Neuron (in vitro differentiated cells): ENCODE results near the gene ANGEL1.

Experiments used
- H2AFZ ChIP-seq: one replicate; pipeline ENCODE4 v1.6.1; 2013; ENCODE audit warnings: low read depth, mild to moderate bottlenecking, inconsistent platforms, low read length, moderate library complexity
- H3K27me3 ChIP-seq: one replicate; pipeline ENCODE4 v1.6.1; 2013; ENCODE audit warnings: low read length; ENCODE audit not compliant: insufficient read depth
- H3K36me3 ChIP-seq: one replicate; pipeline ENCODE4 v1.6.1; 2013; ENCODE audit warnings: low read length; ENCODE audit not compliant: insufficient read depth
- H3K4me1 ChIP-seq: one replicate; pipeline ENCODE4 v1.6.1; 2013; ENCODE audit warnings: low read length; ENCODE audit not compliant: insufficient read depth
- H3K4me3 ChIP-seq: 2 replicates; pipeline ENCODE4 v1.5.1; 2013; ENCODE audit warnings: mild to moderate bottlenecking, low read length, moderate library complexity
- H3K9me3 ChIP-seq: one replicate; pipeline ENCODE4 v1.6.1; 2013; ENCODE audit warnings: low read length

ANGEL1 gene

DNA sequence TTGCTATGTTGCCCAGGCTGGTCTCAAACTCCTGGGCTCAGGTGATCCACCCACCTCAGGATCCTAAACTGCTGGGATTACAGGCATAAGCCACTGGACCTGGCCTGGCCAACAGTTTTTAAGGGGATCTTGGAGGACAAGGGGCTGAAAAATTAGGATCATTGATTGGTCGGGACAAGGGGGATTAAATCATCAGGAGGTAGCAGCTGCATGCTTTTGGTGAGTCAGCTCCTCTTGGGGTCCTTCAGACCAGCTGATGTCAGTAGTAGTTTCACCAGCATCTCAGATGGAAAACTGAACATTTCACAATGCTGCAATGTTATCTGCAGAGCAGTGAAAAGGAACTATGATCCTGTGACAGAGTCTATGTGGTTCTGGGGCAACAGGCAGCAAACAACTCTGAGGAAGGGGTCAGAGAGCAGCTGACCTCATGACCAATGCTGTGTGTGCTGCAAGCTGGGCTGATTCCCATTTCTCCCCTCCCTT lies 19.9 kb upstream of the ANGEL1 start:
- H3K4me1 ChIP-seq = peaks cover 10% of the 10 kb centered on the region
- H3K27me3 ChIP-seq = peaks cover 12% of the 10 kb centered on the region
- no peak overlapping the region for H3K4me3 ChIP-seq
- no peaks in the 10 kb centered on the region for H3K36me3 ChIP-seq
- H2AFZ ChIP-seq = no peak overlapping the region
- no peaks in the 10 kb centered on the region for H3K9me3 ChIP-seq

DNA sequence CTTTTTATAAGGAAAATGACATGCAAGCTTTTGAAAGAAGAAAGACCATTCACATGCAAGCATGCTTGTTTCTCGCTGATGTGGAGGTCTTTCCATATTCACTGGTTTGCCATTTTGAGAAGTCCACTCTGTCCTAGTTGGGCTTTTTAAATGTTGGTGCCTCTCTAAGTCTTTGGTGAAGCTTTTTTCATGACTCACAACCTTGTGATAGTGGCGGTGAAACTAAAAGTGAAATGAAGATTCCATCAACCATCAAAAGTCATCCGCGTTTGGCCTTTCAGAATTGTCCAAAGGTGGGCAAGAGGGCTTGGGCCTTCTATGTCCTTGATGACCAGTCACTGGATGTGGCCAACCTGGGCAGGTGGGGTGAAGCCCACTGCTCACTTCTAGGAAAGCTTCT lies 17.9 kb upstream of the ANGEL1 start:
- no peaks in the 10 kb centered on the region for H3K36me3 ChIP-seq
- peaks cover 17% of the 10 kb centered on the region for H3K27me3 ChIP-seq
- no peak overlapping the region for H2AFZ ChIP-seq
- no peak overlapping the region for H3K4me3 ChIP-seq
- peaks cover 10% of the 10 kb centered on the region for H3K4me1 ChIP-seq
- no peaks in the 10 kb centered on the region for H3K9me3 ChIP-seq

GRCh38 chr14:76829650-76830421 lies 17.2 kb upstream of the ANGEL1 start:
- H3K4me3 ChIP-seq = no peak overlapping the region

GRCh38 chr14:76829013-76829365 lies 16.3 kb upstream of the ANGEL1 start:
- Histone ChIP-seq H3K4me1 (peaks cover 10% of the 10 kb centered on the region), H3K4me3 (no peak overlapping the region), H2AFZ (no peak overlapping the region), H3K9me3 (no peaks in the 10 kb centered on the region), H3K36me3 (no peaks in the 10 kb centered on the region), H3K27me3 (peaks cover 20% of the 10 kb centered on the region)

More at GRCh38 chr14:76829650-76830421, 17.2 kb upstream of the ANGEL1 start:
- H2AFZ ChIP-seq = no peak overlapping the region
- peaks cover 20% of the 10 kb centered on the region for H3K27me3 ChIP-seq
- H3K36me3 ChIP-seq = no peaks in the 10 kb centered on the region
- H3K9me3 ChIP-seq = no peaks in the 10 kb centered on the region
- peaks cover 10% of the 10 kb centered on the region for H3K4me1 ChIP-seq

DNA sequence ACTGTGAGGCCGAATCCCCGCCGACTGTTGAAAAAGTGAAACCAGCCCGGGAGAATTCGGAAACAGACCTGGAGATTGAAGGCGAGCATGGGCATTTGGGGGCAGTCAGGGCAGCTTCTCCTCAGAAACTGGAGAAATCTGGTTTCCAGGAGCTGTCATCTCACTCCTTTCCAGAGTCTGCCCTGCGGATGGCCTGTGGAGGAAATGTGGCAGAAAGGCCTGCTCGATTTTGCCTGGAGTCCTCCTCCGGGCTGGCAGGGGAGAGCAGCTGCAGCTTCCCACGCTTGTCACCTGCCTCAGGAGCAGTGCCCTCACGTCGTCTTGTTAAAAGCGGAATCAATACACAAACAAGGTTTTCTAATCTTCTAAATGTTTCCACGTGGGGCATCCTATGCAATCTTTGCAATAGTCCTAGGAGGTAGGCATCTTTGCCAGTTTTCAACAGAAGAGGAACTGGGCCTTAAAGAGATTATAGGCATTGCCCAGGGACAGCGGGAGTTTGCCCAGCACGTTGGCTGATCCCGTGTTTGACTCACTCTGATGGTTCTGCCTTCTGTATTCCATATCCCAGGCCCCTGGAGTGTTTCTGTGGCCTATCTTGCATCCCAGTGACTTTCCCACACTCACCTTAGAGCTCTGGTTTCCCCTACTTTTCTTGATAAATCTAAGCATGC lies 15.8 kb upstream of the ANGEL1 start:
- Histone ChIP-seq H3K9me3 (no peaks in the 10 kb centered on the region), H3K36me3 (no peaks in the 10 kb centered on the region), H2AFZ (no peak overlapping the region), H3K27me3 (peaks cover 20% of the 10 kb centered on the region), H3K4me1 (peaks cover 10% of the 10 kb centered on the region), H3K4me3 (no peak overlapping the region)

DNA sequence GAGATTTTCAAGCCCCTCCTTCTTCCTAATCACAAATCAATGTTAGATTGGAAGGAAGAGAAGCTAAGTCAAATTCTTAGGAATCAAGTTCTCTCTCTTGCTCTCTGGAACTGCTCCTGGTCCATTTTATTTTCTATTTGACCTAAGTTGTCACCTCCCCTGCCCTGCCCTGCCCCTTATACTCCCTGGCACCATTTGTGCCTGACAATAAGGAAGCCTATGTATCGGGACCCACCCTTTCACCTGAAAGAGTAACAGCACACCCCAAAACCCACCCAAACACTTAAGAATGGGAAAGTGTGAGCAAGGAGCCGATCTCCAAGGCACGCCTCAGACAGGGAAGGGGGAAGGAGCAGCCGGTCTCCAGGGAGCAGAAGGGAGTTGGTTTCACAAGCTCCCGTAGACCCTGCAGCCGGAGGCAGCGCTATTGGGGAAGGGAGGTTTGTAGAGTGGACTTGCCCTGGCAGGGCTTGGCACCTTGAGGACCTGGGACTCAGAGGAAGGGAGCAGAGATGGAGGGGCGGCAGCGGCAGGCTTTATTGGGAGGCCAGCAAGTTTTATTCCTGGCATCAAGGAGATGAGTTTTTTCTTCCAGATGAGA lies 15.1 kb upstream of the ANGEL1 start:
- peaks cover 10% of the 10 kb centered on the region for H3K4me1 ChIP-seq

GRCh38 chr14:76826122-76826521 lies 13.4 kb upstream of the ANGEL1 start, which contains the start of gene LRRC74A:
Gene LRRC74A (plus strand): TSS chr14:76826408. CDS start chr14:76826698, 290 bp downstream.
- no peaks in the 10 kb centered on the region for H3K9me3 ChIP-seq
- no peaks in the 10 kb centered on the region for H3K36me3 ChIP-seq
- H2AFZ ChIP-seq = no peak within 1 kb of the TSS
- peaks cover 20% of the 10 kb centered on the region for H3K27me3 ChIP-seq
- no peak within 1 kb of the TSS for H3K4me3 ChIP-seq
- H3K4me1 ChIP-seq = peaks cover 10% of the 10 kb centered on the region

More for the DNA sequence above, 15.1 kb upstream of the ANGEL1 start:
- no peaks in the 10 kb centered on the region for H3K9me3 ChIP-seq
- no peaks in the 10 kb centered on the region for H3K36me3 ChIP-seq
- H3K4me3 ChIP-seq = no peak overlapping the region
- peaks cover 20% of the 10 kb centered on the region for H3K27me3 ChIP-seq
- H2AFZ ChIP-seq = no peak overlapping the region

- Histone ChIP-seq H3K4me1 (no peaks in the 10 kb centered on the region), H3K27me3 (peaks cover 13% of the 10 kb centered on the region), H3K36me3 (no peaks in the 10 kb centered on the region), H3K4me3 (no peak overlapping the region), H3K9me3 (no peaks in the 10 kb centered on the region), H2AFZ (no peak overlapping the region)
Observed at GRCh38 chr14:76820700-76821099, 8.0 kb upstream of the ANGEL1 start.

GRCh38 chr14:76814726-76815645 lies 2.3 kb upstream of the ANGEL1 start:
- H3K9me3 ChIP-seq = no peaks in the 10 kb centered on the region
- H2AFZ ChIP-seq = no peak overlapping the region
- no peaks in the 10 kb centered on the region for H3K36me3 ChIP-seq
- peaks cover 9% of the 10 kb centered on the region for H3K27me3 ChIP-seq
- H3K4me3 ChIP-seq = no peak overlapping the region
- H3K4me1 ChIP-seq = peaks cover 16% of the 10 kb centered on the region

DNA sequence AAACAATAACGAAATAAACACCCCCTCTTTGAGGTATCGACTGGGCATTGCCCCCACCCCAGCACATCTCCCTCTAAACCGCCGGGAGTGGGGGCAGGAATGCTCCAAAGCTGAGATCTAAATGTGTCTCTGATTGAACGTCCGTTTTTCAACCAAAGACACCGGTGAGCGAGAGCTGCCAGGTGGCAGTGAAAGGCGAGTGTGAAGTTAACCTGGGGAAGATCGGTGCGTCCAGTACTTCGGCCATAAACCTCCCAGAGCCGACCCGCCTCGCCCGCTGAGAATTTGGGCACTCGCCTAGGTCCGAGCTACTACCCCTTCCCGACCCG lies 625 bp downstream of the ANGEL1 start:
- H3K36me3 ChIP-seq = peaks cover 16% of the 10 kb centered on the region
- H3K27me3 ChIP-seq = peaks cover 3% of the 10 kb centered on the region
- H3K4me1 ChIP-seq = peaks cover 16% of the 10 kb centered on the region
- H3K4me3 ChIP-seq = peak overlapping the region; percentile 74
- no peaks in the 10 kb centered on the region for H3K9me3 ChIP-seq
- peak overlapping the region; percentile 92 for H2AFZ ChIP-seq

GRCh38 chr14:76811561-76811960 lies 1.1 kb downstream of the ANGEL1 start:
- H3K9me3 ChIP-seq = no peaks in the 10 kb centered on the region
- peak overlapping the region; percentile 74 for H3K4me3 ChIP-seq
- H3K36me3 ChIP-seq = peaks cover 21% of the 10 kb centered on the region
- peak overlapping the region; percentile 92 for H2AFZ ChIP-seq
- peaks cover 3% of the 10 kb centered on the region for H3K27me3 ChIP-seq
- H3K4me1 ChIP-seq = peaks cover 16% of the 10 kb centered on the region

DNA sequence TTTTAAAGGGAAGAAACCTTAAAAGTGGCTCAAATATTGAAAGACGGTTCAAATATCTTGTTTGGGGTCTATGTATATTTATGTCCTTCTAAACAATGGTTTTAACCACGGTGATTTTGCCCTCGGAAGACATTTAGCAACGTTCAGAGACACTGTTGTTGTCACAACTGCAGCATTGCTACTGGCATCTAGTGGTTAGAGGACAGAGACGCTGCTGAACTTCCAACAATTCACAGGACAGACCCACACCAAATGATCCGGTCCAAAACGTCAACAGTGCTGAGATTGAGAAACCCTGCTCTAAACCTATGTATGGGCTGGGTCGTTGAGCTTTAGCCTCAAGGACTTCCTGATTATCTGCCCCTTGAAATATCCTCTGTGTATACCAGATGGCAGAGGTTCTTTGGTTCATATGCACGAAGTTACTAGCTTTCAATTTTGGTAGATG lies 1.7 kb downstream of the ANGEL1 start:
- H2AFZ ChIP-seq = no peak overlapping the region
- H3K27me3 ChIP-seq = no peaks in the 10 kb centered on the region
- peaks cover 25% of the 10 kb centered on the region for H3K36me3 ChIP-seq
- H3K9me3 ChIP-seq = no peaks in the 10 kb centered on the region
- H3K4me1 ChIP-seq = peaks cover 16% of the 10 kb centered on the region
- peak overlapping the region; percentile 10 for H3K4me3 ChIP-seq
